Fibroblast of peridontal ligament (primary cell): ENCODE measurements around the gene TEX48.

Source experiments
- DNase-seq: peaks from one replicate; pipeline ENCODE4 v3.0.0-alpha.2; 2010; ENCODE audit errors: extremely low read depth

Gene TEX48

DNA sequence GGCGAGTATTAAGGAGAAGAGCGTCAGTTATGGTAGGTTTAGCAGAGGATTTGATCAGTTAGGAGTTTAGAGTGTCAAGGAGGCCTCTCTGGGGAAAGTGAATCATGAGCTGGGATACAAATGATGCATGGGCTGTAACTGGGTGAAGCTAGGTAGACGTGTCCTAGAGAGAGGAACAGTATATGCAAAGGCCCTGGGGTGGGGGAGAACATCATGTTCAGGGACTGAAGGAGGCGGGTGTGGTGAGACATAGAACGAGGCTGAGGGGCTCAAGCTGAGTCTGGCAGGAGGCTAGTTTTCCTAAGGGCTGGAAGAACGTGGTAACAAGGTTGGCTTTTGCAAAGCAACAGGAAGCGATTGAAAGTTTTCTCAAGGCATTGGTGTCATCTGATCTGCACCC lies 60.4 kb downstream of the TEX48 start:
- no peak for DNase-seq

DNA sequence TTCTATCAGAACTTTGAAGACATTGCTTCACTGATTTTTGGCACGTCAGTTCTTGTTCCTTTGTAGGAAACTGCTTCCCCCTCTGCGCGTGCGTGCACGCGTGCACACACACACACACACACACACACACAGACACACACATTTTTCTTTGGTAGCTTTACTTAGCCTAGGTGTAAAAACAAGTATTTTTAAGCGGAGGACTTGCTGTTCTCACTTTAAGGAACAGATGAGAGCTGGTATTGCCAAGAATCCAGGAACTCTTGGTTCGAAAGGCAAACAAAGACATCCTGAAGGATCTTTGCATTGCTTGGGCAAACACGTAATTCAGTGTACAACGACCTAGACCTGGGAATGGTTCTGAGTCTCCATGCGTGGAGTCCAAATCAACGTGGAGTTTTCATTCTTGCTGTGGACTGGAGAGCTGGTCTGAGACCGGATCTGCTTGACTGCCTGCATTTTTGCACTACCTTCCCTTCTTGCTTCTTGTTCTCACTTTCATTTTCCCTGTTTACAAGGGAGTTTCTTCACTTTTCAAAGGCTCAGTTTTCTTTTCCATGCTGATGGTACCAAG lies 62.7 kb downstream of the TEX48 start:
- no peak for DNase-seq

DNA sequence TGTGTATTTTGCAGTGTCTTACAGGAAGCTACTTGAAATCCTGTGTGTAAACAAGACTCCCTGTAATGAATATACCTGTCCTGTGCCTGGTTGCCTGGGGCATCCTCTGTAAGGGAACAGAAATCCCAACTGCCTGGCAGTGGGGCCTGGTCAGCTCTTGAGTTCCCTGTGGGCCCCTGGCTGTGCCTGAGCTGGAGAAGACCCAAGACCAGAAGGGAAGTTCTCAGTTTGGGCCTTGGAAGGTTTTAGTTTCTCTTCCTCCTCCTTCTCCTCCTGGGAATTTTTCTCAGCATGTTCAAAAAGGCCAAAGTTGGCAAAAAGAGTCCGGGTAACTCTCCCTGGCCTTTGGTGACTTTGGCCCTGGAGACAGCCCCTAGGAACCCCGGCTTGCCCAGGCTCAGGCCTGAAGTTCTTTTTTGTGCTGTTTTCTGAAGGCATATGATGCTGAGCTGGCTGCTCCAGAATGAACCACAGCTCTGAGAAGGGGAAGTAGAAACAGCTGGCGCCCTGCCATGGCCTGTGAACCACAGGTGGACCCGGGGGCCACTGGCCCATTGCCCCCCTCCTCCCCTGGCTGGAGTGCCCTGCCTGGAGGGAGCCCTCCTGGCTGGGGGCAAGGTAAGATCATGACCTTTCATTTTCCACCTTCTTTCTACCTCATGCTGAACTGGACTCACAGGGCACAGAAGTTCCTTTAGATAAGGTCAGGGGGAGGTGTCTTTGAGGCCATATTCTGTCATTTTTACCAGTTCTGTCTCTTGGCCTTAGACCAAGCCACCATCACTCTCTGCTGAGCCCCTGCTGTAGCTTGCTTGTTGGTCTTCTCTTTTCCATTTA lies 65.1 kb downstream of the TEX48 start:
- no peak for DNase-seq
